ENCODE measurements around the gene FAIM2.

DNA sequence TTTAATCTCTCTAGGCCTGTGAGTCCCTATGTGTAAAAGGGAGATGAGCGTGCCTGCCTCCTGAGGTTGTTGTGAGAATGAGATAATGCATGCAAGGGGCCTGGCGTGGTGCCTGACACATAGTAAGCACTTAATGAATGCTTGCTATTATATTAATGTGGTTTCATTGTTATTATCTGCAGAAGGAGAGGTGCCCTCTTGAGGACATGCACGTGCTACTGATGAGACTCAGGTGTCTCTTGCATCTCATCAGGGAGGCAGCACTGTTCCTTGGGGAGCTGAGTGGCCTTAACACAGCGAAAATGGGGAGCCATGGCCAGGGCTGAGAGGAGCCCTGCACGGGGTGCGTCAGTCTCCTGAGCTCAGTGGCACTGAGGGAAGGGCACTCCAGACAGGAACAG, 30.9 kb downstream of the FAIM2 start:
- TF ChIP-seq, protein P1, sequence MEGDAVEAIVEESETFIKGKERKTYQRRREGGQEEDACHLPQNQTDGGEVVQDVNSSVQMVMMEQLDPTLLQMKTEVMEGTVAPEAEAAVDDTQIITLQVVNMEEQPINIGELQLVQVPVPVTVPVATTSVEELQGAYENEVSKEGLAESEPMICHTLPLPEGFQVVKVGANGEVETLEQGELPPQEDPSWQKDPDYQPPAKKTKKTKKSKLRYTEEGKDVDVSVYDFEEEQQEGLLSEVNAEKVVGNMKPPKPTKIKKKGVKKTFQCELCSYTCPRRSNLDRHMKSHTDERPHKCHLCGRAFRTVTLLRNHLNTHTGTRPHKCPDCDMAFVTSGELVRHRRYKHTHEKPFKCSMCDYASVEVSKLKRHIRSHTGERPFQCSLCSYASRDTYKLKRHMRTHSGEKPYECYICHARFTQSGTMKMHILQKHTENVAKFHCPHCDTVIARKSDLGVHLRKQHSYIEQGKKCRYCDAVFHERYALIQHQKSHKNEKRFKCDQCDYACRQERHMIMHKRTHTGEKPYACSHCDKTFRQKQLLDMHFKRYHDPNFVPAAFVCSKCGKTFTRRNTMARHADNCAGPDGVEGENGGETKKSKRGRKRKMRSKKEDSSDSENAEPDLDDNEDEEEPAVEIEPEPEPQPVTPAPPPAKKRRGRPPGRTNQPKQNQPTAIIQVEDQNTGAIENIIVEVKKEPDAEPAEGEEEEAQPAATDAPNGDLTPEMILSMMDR (conservative IDR thresholded peaks at IDR 0.05 in 1 of 2, IDR thresholded peaks at IDR 0.05 in 1 of 2; ENCODE audit: extremely low read depth in 1 of 2, insufficient read depth in 1 of 2, low read depth in 1 of 2, low read length in 2 of 2) = no peak
- no peak for TF ChIP-seq EZH2 (IDR thresholded peaks at IDR 0.05; ENCODE audit: borderline replicate concordance, low read length)
